Psoas muscle (tissue), 8 donors: ENCODE data around the gene CAMK2A. TPM values are rescaled to one million over a fixed set of nuclear protein-coding genes. Genes with fewer than 3 reads are reported as not detected.

ENCODE experiments used
- ATAC-seq, 4 donors: fragments of 200-7000 bp; cut with Tn5 transposase; one replicate each; pipeline ENCODE4 v1.9.1; 2020; ENCODE audit warnings: moderate library complexity in 3 of 4, mild to moderate bottlenecking in 2 of 4
- DNase-seq, 2 donors: peaks; one replicate each; pipeline ENCODE4 v3.0.0-alpha.2; 2020
- H3K27ac ChIP-seq: fragments of 200-600 bp; one replicate; pipeline ENCODE4 v1.8.0; 2022
- H3K27me3 ChIP-seq, 3 donors: fragments of 200-600 bp in 1 of 3; one replicate each; pipeline versions ENCODE4 v1.6.1 to v1.8.0; 2013 to 2022; ENCODE audit warnings: low read length in 2 of 3, mild to moderate bottlenecking in 2 of 3, moderate library complexity in 1 of 3; ENCODE audit not compliant: insufficient read depth in 3 of 3
- H3K36me3 ChIP-seq, 2 donors: fragments of 200-600 bp in 1 of 2; one replicate each; pipeline versions ENCODE4 v1.6.1 to v1.8.0; 2013 to 2022; ENCODE audit warnings: low read depth in 1 of 2, mild to moderate bottlenecking in 1 of 2, moderate library complexity in 1 of 2; ENCODE audit not compliant: insufficient read depth in 1 of 2
- H3K4me1 ChIP-seq: fragments of 200-600 bp; one replicate; pipeline ENCODE4 v1.8.0; 2022
- H3K4me3 ChIP-seq: fragments of 200-600 bp; one replicate; pipeline ENCODE4 v1.8.0; 2022; ENCODE audit warnings: mild to moderate bottlenecking
- H3K9me3 ChIP-seq: fragments of 200-600 bp; one replicate; pipeline ENCODE4 v1.8.0; 2022
- CTCF ChIP-seq: fragments of 200-600 bp; IDR thresholded peaks from one replicate; pipeline ENCODE4 v1.8.0; 2022; ENCODE audit warnings: antibody characterized with exemption
- WGBS, 3 donors: extraction: QIAGEN DNeasy Blood & Tissue Kit; methylation state at CpG; one replicate each; pipeline versions ENCODE4 v1.1.6 to v1.1.7; 2013; 5-methylcytosine and 5-hydroxymethylcytosine counted together
- intact Hi-C, 2 donors: fragments of 100-400 bp; cut with DNase I; formaldehyde crosslinking; loops; one replicate each; pipeline versions ENCODE4 v1.11.0 to v1.14.2; 2022
- polyA plus RNA-seq, 3 donors: library from polyadenylated mRNA; stranded (reverse); fragments of 200-250 nt; gene quantifications; one replicate each; pipeline ENCODE4 v1.2.3, GENCODE V29; 2013
- total RNA-seq, 4 donors: library from RNA; stranded (reverse); fragmentation: NEBNext Ultra II Directional in 2 of 4; extraction: Animal tissue kit (Norgen Biotek cat#: 25700) in 2 of 4; gene quantifications; one replicate each; pipeline versions ENCODE4 v1.2.1 to v1.2.4, GENCODE V29; 2021 to 2023
- donor health status: healthy with polysubstance abuse.
- donor health status: DM: no; HTN: no; CAD: no; lungs with moderate emphysema.
- donor health status: Bipolar disorder and iron deficiency.
- donor health status: healthy.
- donor health status: DM: yes; HTN: yes; CAD: no.
- donor health status: DM: no; HTN: no; CAD: no.
- donor health status: DM: no; HTN: no; CAD: no.
- donor health status: DM: yes; HTN: yes; CAD: no.

CAMK2A gene
- total and polyA plus RNA-seq, 7 donors: 8.1 to 118 (median 45.3) TPM

GRCh38 chr5:150184006-150184405 is 105.6 kb downstream of the CAMK2A start:
- 85 to 97% (median 92%) methylated on average over 2 of the region's 2 CpGs for whole genome bisulfite sequencing, 3 donors
- no peak for TF ChIP-seq CTCF
- Histone ChIP-seq H3K27ac (no peak overlapping the region), H3K36me3 (no peaks in the 10 kb centered on the region), H3K4me1 (peaks cover 46% of the 10 kb centered on the region), H3K27me3 (no peaks in the 10 kb centered on the region), H3K9me3 (no peaks in the 10 kb centered on the region), H3K4me3 (no peak overlapping the region)
- DNase-seq (no peak), ATAC-seq (no peak)
- intact Hi-C loops: no loop called here

DNA sequence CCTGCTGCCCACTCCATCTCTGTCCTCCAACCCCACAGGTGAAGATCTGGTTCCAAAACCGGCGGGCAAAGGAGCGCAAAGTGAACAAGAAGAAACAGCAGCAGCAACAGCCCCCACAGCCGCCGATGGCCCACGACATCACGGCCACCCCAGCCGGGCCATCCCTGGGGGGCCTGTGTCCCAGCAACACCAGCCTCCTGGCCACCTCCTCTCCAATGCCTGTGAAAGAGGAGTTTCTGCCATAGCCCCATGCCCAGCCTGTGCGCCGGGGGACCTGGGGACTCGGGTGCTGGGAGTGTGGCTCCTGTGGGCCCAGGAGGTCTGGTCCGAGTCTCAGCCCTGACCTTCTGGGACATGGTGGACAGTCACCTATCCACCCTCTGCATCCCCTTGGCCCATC is 106.1 kb downstream of the CAMK2A start:
- H3K4me3 ChIP-seq: no peak overlapping the region
- no peak for TF ChIP-seq CTCF
- H3K36me3 ChIP-seq: no peaks in the 10 kb centered on the region
- no peak overlapping the region for H3K27ac ChIP-seq
- no peaks in the 10 kb centered on the region for H3K9me3 ChIP-seq
- intact Hi-C loops: no loop called here
- peaks cover 41% of the 10 kb centered on the region for H3K4me1 ChIP-seq
- no peak for ATAC-seq
- no peaks in the 10 kb centered on the region for H3K27me3 ChIP-seq
- no peak for DNase-seq
- WGBS, 3 donors: 93 to 98% (median 95%) methylated on average over 12 of the region's 12 CpGs

DNA sequence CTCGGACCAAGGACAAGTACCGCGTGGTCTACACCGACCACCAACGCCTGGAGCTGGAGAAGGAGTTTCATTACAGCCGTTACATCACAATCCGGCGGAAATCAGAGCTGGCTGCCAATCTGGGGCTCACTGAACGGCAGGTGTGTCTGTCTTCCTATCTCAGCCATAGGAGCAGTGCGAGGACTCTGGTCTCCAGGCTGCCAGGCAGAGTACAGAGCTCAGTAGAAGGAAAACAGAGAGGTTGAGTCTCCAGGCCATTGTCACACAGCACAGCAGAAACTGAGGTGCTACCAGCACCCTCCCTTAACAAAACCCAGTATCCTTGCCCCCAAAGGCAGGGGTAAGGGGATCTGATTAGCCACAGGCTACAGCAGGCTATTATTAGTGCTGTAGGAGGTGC is 106.8 kb downstream of the CAMK2A start:
- ATAC-seq: no peak
- DNase-seq: no peak
- no peak for TF ChIP-seq CTCF
- Histone ChIP-seq H3K27me3 (no peaks in the 10 kb centered on the region), H3K9me3 (no peaks in the 10 kb centered on the region), H3K4me3 (no peak overlapping the region), H3K27ac (no peak overlapping the region), H3K36me3 (no peaks in the 10 kb centered on the region), H3K4me1 (peaks cover 35% of the 10 kb centered on the region)
- intact Hi-C loops: no loop called here
- WGBS, 3 donors: 89 to 93% (median 93%) methylated on average over 10 of the region's 10 CpGs

DNA sequence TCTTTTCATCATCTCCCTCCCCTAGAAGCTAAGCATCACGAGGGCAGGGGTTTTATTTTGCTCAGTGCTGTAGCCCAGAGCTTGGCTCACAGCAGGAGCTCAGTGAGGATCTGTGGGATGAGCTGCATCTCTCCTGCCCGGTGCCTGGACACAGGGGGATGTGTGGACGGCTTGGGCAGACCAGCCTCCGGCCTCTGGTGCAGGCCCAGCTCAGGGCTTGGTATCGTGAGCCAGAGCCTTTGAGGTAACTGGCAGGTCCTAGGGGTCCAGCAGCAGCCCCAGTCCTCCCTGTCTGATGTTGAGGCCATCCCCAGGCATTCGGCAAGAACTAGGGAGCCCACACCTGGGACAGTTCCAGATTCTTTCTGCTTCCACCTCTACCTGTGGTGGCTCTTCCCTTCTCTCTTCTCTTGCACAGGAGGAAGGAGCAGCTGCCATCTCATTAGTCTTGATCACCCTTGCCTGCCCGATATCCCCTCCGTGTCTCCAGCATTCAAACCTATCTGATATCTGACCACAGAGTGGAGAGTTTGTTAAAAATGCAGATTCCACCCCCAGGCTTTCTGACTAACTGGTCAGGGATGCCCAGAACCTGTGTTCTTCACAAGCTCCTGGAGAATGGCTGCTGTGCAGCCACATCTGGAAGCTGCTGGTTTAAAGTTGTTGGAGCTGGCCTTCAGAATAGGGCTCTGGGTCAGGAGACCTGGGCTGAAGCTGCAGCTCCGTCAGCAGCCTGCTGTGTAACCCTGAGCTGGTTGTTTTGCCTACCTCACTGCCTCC is 107.6 kb downstream of the CAMK2A start:
- Histone ChIP-seq H3K27ac (peak overlapping the region; percentile 95), H3K9me3 (no peaks in the 10 kb centered on the region), H3K27me3 (no peaks in the 10 kb centered on the region), H3K4me1 (peaks cover 32% of the 10 kb centered on the region), H3K4me3 (no peak overlapping the region), H3K36me3 (no peaks in the 10 kb centered on the region)
- intact Hi-C loops: no loop called here
- TF ChIP-seq CTCF: no peak
- DNase-seq (no peak), ATAC-seq (no peak)
- WGBS, 3 donors: 90 to 98% (median 90%) methylated on average over 9 of the region's 9 CpGs

- peaks cover 32% of the 10 kb centered on the region for H3K4me1 ChIP-seq
- no peak for TF ChIP-seq CTCF
- WGBS, 3 donors: 30 to 44% (median 36%) methylated on average over 5 of the region's 5 CpGs
- intact Hi-C loops: no loop called here
- H3K9me3 ChIP-seq: no peaks in the 10 kb centered on the region
- H3K4me3 ChIP-seq: peak overlapping the region; percentile 19
- ATAC-seq (peak; percentile 8 to 19 (median 14)), DNase-seq (no peak)
- H3K27ac ChIP-seq: peak overlapping the region; percentile 95
- H3K36me3 ChIP-seq: no peaks in the 10 kb centered on the region
- H3K27me3 ChIP-seq: no peaks in the 10 kb centered on the region
Observed at GRCh38 chr5:150181027-150181426, 108.5 kb downstream of the CAMK2A start.
